HFF-Myc (cell line): Measurements from ENCODE around the gene SRCIN1.

Experiments used
- DNase-seq: peaks from one replicate; pipeline ENCODE4 v3.0.0-alpha.2; 2011; ENCODE audit warnings: low read depth; ENCODE audit errors: extremely low read depth
- H3K4me3 ChIP-seq: replicated peaks from 2 replicates; pipeline ENCODE4 v1.5.1; 2011; ENCODE audit warnings: low read depth, mild to moderate bottlenecking, control low read depth, low read length
- TF ChIP-seq, protein P1 (sequence below): IDR thresholded peaks from 2 replicates; pipeline ENCODE4 v1.5.1; 2012; ENCODE audit warnings: mild to moderate bottlenecking, low read depth, low read length, control low read depth; ENCODE audit errors: missing control alignments

Gene SRCIN1

DNA sequence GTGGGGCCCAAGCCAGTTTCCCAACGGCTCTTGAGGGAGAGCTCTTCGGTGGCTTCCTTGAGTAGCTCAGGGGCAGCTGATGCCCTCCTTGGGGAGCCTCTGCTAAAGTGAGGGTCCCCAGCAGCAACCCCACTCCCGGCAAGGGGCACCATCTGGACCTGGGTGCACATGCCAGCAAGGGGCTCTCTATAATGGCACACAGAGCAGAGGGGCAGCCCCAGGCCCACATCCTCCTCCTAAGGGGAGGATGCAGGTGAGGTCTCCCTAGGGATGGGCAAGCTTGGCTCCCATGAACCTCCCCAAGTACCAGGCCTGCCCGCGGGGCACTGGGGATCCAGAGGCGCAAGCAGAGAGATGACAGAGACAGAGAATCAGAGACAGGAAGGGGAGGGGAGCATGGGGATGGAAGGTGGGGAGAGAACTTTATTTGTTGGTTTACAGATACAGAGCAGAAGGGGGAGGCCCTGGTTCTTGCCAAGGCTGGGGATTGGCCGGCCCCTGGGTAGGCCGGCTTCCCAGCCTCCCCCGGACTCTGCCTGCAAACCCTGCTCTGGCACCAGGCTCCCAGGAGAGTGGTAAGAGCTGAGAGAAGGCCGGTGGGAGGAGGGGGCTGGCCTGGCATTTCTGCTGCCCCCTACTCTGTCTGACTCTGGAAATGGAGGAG lies 61.4 kb downstream of the SRCIN1 start:
- DNase-seq = no peak
- TF ChIP-seq, protein P1, sequence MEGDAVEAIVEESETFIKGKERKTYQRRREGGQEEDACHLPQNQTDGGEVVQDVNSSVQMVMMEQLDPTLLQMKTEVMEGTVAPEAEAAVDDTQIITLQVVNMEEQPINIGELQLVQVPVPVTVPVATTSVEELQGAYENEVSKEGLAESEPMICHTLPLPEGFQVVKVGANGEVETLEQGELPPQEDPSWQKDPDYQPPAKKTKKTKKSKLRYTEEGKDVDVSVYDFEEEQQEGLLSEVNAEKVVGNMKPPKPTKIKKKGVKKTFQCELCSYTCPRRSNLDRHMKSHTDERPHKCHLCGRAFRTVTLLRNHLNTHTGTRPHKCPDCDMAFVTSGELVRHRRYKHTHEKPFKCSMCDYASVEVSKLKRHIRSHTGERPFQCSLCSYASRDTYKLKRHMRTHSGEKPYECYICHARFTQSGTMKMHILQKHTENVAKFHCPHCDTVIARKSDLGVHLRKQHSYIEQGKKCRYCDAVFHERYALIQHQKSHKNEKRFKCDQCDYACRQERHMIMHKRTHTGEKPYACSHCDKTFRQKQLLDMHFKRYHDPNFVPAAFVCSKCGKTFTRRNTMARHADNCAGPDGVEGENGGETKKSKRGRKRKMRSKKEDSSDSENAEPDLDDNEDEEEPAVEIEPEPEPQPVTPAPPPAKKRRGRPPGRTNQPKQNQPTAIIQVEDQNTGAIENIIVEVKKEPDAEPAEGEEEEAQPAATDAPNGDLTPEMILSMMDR = no peak
- H3K4me3 ChIP-seq = no peak overlapping the region

DNA sequence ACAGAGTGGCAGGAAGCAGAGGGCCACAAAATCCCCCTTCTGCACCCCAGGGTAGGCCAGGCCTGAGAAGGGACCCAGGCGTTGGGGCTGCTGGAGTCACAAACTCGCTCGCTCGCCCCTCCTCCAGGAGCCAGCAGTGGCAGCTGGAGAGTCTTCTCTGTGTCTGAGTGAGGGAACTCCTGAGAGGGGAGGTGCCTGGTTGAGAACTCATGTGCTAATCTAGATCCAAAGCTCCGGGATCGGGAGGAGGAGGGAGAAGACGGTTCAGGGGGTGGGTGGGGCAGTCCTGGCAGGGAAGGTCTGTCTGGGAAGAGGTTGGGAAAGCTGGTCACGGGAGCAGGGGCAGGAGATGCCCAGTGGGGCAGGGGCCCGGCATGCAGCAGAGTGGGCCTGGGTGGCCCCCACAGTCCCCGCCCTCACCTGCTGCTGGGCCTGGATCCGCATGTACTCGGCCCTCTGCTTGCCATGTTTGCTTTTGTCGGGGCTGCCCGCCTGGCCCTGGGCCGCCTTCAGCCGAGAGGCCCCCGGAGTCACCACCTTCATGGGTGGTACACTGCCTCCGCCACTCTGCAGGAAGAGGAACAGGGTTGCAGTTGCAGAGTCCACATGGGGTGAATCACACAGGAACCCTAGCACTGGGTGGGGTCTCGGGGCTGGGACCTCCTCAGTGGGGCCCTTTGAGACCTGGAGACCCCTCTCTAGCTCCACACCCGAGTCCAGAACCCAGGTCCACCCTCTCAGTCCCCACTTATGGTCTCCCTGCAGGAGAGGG lies 62.2 kb downstream of the SRCIN1 start:
- no peak for DNase-seq
- TF ChIP-seq, protein P1 = no peak
- H3K4me3 ChIP-seq = no peak overlapping the region

- H3K4me3 ChIP-seq = no peak overlapping the region
- TF ChIP-seq, protein P1 = no peak
- DNase-seq = no peak
Measured at GRCh38 chr17:38542286-38542685, 63.5 kb downstream of the SRCIN1 start.

DNA sequence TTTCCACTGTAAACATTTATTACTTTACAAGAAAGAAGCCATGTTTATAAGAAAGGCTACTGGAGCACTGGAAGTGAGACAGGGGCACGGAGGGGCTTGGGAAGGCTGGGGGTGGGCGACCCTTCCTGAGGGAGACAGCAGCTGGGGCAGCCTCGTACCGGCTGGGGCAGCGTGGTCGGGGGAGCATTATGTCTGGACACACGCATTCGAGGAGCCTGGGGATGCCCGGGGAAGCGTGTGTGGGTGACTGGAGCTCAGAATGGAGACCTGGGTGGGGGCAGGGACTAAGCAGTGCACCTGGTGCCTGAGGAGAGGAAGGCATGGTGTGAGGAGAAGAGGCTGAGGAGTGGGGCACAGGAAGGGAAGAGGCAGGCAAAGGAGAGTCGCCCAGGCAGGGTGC lies 64.5 kb downstream of the SRCIN1 start:
- H3K4me3 ChIP-seq = no peak overlapping the region
- TF ChIP-seq, protein P1 = no peak
- no peak for DNase-seq

DNA sequence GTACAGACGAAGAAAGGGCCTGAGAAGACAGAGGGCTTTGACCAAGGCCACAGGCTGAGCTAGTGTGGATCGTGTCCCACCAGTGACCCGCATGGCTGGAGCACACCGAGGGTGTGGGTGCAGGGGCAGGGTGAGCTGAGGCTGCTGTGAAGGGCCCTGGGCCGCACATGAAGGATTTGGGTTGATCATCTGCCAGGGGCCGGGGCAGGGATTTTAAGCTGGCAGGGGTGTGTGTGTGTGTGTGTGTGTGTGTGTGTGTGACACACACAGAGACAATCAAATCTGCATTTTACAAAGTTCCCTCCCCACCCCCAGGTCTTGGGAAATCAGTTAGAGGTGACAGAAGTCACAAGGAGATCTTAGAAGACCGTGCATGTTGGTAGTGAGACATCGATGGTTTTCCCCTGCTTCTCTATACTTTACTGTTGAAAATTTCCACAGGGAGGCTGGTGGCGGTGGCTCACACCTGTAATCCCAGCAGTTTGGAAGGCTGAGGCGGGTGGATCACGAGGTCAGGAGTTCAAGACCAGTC lies 65.2 kb downstream of the SRCIN1 start:
- TF ChIP-seq, protein P1 = no peak
- H3K4me3 ChIP-seq = no peak overlapping the region
- no peak for DNase-seq

- H3K4me3 ChIP-seq = no peak overlapping the region
- no peak for DNase-seq
- TF ChIP-seq, protein P1 = no peak
Measured at GRCh38 chr17:38539386-38539785, 66.4 kb downstream of the SRCIN1 start.
